Calu3 (cell line): ENCODE data around the gene IGFLR1. TPM values are rescaled to one million over a fixed set of nuclear protein-coding genes. Genes with fewer than 3 reads are reported as not detected.

ENCODE experiments used
- BruUV-seq: library from RNA; stranded (reverse); fragments of 400-500 nt; replicated peaks from 2 replicates; lab custom pipeline; 2021; lab: Mats Ljungman, UMichigan
- CTCF ChIA-PET: fragments of 300-600 bp; sonication (Branson Sonifier 250); formaldehyde crosslinking; loops from one replicate; lab custom pipeline; 2022; ENCODE audit warnings: antibody characterized with exemption; lab: Charles Lee
- DNase-seq: peaks from one replicate; pipeline ENCODE4 v3.0.0; 2022
- H3K27ac Mint-ChIP-seq: one replicate; pipeline ENCODE4 v1.8.0; 2022; ENCODE audit warnings: mixed read lengths; ENCODE audit not compliant: unreplicated experiment
- H3K27me3 Mint-ChIP-seq: one replicate; pipeline ENCODE4 v1.8.0; 2022; ENCODE audit warnings: mixed read lengths; ENCODE audit not compliant: unreplicated experiment
- H3K36me3 Mint-ChIP-seq: one replicate; pipeline ENCODE4 v1.8.0; 2022; ENCODE audit warnings: mild to moderate bottlenecking, moderate library complexity, mixed read lengths; ENCODE audit not compliant: insufficient read depth, unreplicated experiment
- H3K4me1 Mint-ChIP-seq: one replicate; pipeline ENCODE4 v1.8.0; 2022; ENCODE audit warnings: mild to moderate bottlenecking, low read depth, mixed read lengths; ENCODE audit not compliant: unreplicated experiment
- H3K4me3 Mint-ChIP-seq: one replicate; pipeline ENCODE4 v1.8.0; 2022; ENCODE audit warnings: mild to moderate bottlenecking, low read depth, moderate library complexity, mixed read lengths; ENCODE audit not compliant: unreplicated experiment
- H3K9me3 Mint-ChIP-seq: one replicate; pipeline ENCODE4 v1.8.0; 2022; ENCODE audit warnings: low read depth, mixed read lengths; ENCODE audit not compliant: unreplicated experiment
- intact Hi-C: fragments of 100-400 bp; cut with micrococcal nuclease; formaldehyde crosslinking; loops from one replicate; pipeline ENCODE4 v1.10.0; 2022; ENCODE audit not compliant: unreplicated experiment
- total RNA-seq: library from RNA; stranded (reverse); gene quantifications from 2 replicates; pipeline ENCODE4 v1.2.3, GENCODE V29; 2022
- TF ChIP-seq, protein P1 (sequence below): fragments of 200-600 bp; IDR thresholded peaks from one replicate; pipeline ENCODE4 v1.8.0; 2022; ENCODE audit warnings: antibody characterized with exemption; ENCODE audit not compliant: unreplicated experiment

Gene IGFLR1
- total RNA-seq, 1 experiment from 2014 or later, result 9.2 TPM

GRCh38 chr19:35755550-35756376 is 13.5 kb upstream of the IGFLR1 start:
- intact Hi-C loops, result no loop called here
- CTCF ChIA-PET, result no interaction called here
- TF ChIP-seq, protein P1, sequence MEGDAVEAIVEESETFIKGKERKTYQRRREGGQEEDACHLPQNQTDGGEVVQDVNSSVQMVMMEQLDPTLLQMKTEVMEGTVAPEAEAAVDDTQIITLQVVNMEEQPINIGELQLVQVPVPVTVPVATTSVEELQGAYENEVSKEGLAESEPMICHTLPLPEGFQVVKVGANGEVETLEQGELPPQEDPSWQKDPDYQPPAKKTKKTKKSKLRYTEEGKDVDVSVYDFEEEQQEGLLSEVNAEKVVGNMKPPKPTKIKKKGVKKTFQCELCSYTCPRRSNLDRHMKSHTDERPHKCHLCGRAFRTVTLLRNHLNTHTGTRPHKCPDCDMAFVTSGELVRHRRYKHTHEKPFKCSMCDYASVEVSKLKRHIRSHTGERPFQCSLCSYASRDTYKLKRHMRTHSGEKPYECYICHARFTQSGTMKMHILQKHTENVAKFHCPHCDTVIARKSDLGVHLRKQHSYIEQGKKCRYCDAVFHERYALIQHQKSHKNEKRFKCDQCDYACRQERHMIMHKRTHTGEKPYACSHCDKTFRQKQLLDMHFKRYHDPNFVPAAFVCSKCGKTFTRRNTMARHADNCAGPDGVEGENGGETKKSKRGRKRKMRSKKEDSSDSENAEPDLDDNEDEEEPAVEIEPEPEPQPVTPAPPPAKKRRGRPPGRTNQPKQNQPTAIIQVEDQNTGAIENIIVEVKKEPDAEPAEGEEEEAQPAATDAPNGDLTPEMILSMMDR, result no peak
- Mint-ChIP-seq H3K36me3 (peaks cover 61% of the 10 kb centered on the region), H3K4me3 (no peak overlapping the region), H3K4me1 (peaks cover 11% of the 10 kb centered on the region), H3K27ac (peak overlapping the region; percentile 5), H3K27me3 (no peaks in the 10 kb centered on the region), H3K9me3 (no peaks in the 10 kb centered on the region)
- DNase-seq, result no peak
- BruUV-seq, result no TSS peak

- Mint-ChIP-seq H3K27ac (no peak overlapping the region), H3K4me3 (no peak overlapping the region)
- CTCF ChIA-PET, result no interaction called here
Measured at GRCh38 chr19:35755131-35755549, 12.9 kb upstream of the IGFLR1 start.

GRCh38 chr19:35754370-35755130 is 12.3 kb upstream of the IGFLR1 start:
- no TSS peak for BruUV-seq
- Mint-ChIP-seq H3K4me1 (peaks cover 15% of the 10 kb centered on the region), H3K36me3 (peaks cover 60% of the 10 kb centered on the region), H3K9me3 (no peaks in the 10 kb centered on the region), H3K27me3 (no peaks in the 10 kb centered on the region), H3K27ac (no peak overlapping the region), H3K4me3 (no peak overlapping the region)
- CTCF ChIA-PET, result interaction anchor here (0.6 kb wide), 1 partner anchor 65 kb away, joined by 7 read pairs; no protein-coding TSS in a partner anchor
- intact Hi-C loops, result no loop called here
- TF ChIP-seq, protein P1, result no peak
- DNase-seq, result no peak

More at GRCh38 chr19:35755131-35755549, 12.9 kb upstream of the IGFLR1 start:
- BruUV-seq, result no TSS peak
- Mint-ChIP-seq H3K27me3 (no peaks in the 10 kb centered on the region), H3K36me3 (peaks cover 60% of the 10 kb centered on the region), H3K9me3 (no peaks in the 10 kb centered on the region), H3K4me1 (peaks cover 13% of the 10 kb centered on the region)
- intact Hi-C loops, result no loop called here
- TF ChIP-seq, protein P1, result no peak
- DNase-seq, result no peak

DNA sequence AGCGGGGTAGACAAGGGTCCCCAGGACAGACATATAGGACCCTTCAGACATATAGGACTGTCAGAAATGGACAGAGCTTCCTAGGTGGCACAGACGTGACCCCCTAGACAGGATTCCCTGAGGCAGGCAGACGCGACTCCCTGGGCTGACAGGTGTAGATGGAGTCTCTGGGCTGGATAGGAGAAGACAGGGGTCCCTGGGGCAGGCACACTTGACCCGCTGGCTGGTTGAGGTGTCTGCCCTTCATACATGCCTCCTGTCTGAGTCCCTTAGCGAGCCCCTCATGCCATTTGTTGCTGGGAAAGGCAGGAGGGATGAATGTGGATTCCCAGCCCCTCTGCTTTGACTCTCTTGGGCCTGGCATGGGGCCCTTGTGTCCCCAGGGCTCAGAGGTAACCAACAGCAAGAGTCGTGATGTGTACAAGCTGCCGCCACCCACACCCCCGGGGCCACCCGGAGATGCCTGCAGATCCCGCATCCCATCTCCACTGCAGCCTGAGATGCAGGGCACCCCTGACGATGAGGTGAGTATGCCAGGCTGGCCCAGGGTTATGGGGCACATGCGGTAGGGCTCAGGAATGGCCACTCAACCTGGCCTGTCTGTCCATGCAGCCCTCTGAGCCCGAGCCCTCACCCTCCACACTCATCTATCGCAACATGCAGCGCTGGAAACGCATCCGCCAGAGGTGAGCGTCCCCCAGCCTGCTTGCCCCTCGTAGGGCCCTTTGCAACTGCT is 11.6 kb upstream of the IGFLR1 start:
- BruUV-seq, result no TSS peak
- Mint-ChIP-seq H3K4me3 (no peak overlapping the region), H3K36me3 (peaks cover 60% of the 10 kb centered on the region), H3K27ac (no peak overlapping the region), H3K4me1 (peaks cover 15% of the 10 kb centered on the region), H3K9me3 (no peaks in the 10 kb centered on the region), H3K27me3 (no peaks in the 10 kb centered on the region)
- TF ChIP-seq, protein P1, result no peak
- DNase-seq, result no peak
- CTCF ChIA-PET, result no interaction called here
- intact Hi-C loops, result no loop called here
